ENCODE data around the gene TMEM164. TPM values are rescaled to one million over a fixed set of nuclear protein-coding genes. Genes with fewer than 3 reads are reported as not detected.
"Not testable (repeated sequence)": the region's sequence is repeated elsewhere in the genome, so short reads cannot be mapped to it uniquely, and the experiment has no call there.

Gene TMEM164
- 45.8 TPM for total RNA-seq

GRCh38 chrX:110002300-110003166 lies at the start of gene TMEM164:
TSS of gene TMEM164 (plus strand) at chrX:110003114. CDS start at chrX:110003775, 661 bp downstream.
- peak; percentile 80 for DNase-seq (ENCODE audit: low spot score)

DNA sequence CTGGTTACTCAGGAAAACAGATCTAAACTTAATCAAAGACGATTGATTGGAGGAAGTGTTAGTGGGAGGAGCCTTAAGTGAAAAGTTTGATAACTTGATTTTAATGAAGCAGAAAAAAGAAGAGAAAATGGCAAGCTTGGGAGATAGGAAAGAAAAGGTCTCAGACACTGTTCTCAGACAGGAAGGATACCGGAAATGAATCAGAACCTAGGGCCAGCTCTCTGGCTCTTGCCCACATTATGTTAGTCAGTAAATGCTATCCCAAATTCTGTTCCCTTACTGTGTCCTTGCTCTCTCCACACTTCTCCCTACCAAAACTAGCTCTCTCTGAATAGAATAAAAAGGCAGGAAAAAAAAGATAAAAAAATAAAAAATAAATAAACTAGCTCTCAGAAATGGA lies 48.6 kb upstream of the TMEM164 start:
- no peak for DNase-seq (ENCODE audit: low spot score)

GRCh38 chrX:109954955-109955354 lies 48.0 kb upstream of the TMEM164 start:
- no peak for DNase-seq (ENCODE audit: low spot score)

DNA sequence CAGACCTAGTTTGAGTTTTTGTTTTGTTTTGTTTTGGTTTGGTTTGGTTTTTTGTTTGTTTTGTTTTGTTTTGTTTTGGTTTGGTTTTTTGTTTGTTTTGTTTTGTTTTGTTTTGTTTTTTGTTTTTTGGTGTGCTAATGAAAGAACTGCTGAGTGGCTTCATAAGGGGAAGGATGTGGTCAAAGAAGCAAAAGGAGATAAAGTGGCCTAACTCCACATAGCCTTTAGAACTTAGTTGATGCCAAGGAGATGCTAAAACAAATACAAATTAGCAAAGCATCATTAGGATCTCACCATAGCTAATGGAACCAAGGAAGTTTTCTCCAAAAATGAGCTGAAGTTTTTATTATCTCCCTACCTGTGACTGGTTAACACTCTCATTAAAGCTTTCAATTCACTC lies 44.6 kb upstream of the TMEM164 start:
- DNase-seq (ENCODE audit: low spot score), result no peak

DNA sequence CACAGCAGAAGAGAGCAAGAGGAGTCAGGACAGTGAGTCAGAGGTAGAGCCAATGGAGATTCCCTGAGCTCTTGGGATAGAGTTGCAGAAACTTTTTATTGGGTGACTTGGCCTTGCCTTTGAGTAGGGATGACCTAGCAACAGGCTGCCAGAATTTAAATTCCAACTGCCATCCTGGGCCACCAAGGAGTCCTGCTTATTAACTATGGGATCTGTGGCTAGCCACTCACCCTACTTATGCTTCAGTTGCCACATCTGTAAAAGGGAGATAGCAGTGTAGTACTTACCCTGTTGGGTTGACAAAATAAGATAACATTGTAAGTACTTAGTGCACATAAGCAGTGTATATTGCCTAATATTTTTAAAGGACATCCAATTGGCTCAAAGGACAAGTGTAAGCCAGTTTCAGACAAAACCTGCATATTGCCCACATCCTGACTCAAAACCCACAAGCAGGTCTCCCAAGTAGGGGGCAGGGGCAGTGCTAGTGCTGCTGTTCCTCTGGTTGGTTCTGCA lies 43.5 kb upstream of the TMEM164 start:
- DNase-seq (ENCODE audit: low spot score), result no peak

- DNase-seq (ENCODE audit: low spot score), result no peak
Observed at GRCh38 chrX:109964390-109964789, 38.5 kb upstream of the TMEM164 start.

- no peak for DNase-seq (ENCODE audit: low spot score)
Observed at GRCh38 chrX:109966246-109966645, 36.7 kb upstream of the TMEM164 start.

DNA sequence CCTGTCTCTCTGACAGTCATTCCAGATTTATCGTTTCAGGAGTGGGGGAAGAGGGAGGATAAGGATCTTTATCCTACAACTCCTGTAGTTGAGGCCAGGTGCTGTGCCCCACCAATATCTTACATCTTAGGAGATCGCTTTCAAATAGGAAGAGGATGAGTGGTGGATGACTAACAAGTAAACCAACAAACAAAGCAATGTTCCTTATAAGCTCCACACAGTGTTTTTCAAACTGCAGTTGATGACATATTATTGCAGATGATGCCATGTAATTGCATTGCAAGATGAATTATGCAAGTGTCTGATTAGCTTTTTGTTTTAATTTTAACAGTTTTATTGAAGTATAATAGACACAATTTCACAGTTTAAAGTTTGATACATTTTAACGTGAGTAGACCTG lies 35.8 kb upstream of the TMEM164 start:
- no peak for DNase-seq (ENCODE audit: low spot score)

DNA sequence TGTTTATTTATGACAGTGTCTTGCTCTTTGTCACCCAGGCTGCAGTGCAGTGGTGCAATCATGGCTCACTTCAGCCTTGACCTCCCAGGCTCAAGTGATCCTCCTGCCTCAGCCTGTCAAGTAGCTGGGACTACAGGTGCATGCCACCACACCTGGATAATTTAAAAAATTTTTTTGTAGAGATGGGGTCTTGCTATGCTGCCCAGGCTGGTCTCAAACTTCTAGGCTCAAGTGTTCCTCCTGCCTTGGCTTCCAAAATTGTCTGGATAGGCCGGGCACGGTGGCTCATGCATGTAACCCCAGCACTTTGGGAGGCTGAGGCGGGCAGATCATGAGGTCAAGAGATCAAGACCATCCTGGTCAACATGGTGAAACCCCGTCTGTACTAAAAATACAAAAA lies 32.1 kb upstream of the TMEM164 start:
- DNase-seq (ENCODE audit: low spot score), result not testable (repeated sequence)

GRCh38 chrX:109974906-109975655 lies 27.8 kb upstream of the TMEM164 start:
- no peak for DNase-seq (ENCODE audit: low spot score)

DNA sequence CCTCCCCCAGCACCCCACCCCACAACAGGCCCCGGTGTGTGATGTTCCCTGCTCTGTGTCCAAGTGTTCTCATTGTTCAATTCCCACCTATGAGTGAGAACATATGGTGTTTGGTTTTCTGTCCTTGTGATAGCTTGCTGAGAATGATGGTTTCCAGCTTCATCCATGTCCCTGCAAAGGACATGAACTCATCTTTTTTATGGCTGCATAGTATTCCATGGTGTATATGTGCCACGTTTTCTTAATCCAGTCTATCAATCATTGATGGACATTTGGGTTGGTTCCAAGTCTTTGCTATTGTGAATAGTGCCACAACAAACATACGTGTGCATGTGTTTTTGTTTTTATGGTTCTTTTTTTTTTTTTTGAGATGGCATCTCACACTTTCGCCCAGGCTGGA lies 17.7 kb upstream of the TMEM164 start:
- DNase-seq (ENCODE audit: low spot score), result not testable (repeated sequence)

DNA sequence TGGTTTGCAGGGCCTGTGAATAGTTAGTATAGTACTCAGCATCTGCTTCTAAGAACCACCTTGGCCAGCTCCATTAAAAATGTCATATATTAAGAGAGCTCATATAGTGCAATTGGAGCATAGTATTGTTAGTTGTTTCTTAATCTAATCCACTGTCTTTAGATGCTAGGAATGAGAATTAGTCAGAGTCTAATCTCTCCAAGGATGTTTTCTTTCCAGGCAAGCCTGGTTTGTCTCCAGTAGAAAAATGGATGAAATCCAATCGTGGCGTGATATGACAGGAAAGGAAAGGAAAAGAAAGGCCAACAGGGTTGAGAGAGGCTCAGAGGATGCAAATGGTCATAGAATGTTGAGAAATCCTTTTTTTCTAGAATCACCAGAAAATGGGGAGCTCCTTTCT lies 15.0 kb upstream of the TMEM164 start:
- DNase-seq (ENCODE audit: low spot score), result no peak

- no peak for DNase-seq (ENCODE audit: low spot score)
Observed at GRCh38 chrX:109990582-109991276, 12.2 kb upstream of the TMEM164 start.

GRCh38 chrX:109992203-109992602 lies 10.7 kb upstream of the TMEM164 start:
- no peak for DNase-seq (ENCODE audit: low spot score)

GRCh38 chrX:109995155-109995554 lies 7.8 kb upstream of the TMEM164 start:
- no peak for DNase-seq (ENCODE audit: low spot score)

- no peak for DNase-seq (ENCODE audit: low spot score)
Observed at GRCh38 chrX:109997786-109998452, 5.0 kb upstream of the TMEM164 start.

- no peak for DNase-seq (ENCODE audit: low spot score)
Observed at GRCh38 chrX:110000000-110000399, 2.9 kb upstream of the TMEM164 start.

DNA sequence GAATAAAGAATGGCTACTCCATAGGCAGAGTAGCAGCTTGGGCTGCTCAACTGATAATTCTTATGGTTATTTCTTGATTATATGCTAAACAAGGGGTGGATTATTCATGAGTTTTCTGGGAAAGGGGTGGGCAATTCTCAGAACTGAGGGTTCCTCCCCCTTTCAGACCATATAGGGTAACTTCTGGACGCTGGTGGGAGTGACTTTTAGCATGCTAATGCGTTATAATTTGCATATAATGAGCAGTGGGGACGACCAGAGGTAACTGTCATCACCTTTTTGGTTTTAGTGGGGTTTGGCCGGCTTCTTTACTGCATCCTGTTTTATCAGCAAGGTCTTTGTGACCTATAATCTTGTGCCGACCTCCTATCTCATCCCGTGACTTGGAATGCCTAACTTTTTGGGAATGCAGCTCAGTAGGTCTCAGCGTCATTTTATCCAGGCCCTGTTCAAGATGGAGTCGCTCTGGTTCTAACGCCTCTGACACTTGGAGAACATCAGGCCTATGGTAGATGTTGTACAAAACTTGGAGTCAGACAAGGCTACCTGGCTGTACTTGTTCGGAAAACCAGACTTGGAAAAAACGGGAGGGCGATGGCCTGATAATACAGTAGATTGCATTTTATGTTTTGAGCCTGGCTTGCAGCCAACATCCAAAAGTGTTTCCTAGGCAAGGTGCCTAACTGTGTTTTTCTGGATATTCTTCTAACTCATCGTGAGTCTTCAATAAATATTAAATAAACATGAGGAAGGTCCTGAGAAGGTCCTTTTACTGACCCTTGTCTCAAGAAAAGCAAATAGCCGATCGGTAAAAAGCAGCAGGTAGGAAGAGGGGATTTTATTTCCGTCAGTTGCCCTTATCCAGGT lies 1.8 kb upstream of the TMEM164 start:
- DNase-seq (ENCODE audit: low spot score), result no peak

DNA sequence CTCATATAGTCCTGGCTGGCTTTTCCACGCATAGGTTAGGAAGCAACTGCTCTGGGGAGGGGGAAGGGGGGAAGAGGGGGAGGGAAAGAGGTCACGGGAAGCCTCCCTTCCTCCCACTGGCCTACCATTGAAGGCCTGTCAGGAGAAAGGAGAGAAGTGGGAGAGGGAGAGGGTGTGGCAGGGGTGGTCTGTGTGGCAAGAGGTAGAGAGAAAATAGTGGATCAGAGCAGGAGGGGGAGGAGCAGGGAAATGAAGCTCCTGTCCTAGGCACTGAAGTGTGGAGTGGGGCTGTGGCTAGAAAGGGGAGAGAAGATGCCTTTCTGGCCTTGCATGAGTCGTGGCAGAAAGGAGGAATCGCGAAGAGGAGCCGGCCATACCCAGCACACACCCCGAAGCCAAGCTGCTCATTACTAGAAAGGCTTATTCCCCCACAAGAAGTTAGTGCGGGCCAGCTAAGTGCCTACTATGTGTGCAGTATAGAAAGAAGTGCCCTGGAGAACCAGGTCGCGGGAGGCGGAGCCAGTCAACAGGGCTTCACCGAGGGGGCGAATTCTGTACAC lies 1.1 kb upstream of the TMEM164 start:
- DNase-seq (ENCODE audit: low spot score), result no peak
